ENCODE results near the gene FLT3.

Gene FLT3

DNA sequence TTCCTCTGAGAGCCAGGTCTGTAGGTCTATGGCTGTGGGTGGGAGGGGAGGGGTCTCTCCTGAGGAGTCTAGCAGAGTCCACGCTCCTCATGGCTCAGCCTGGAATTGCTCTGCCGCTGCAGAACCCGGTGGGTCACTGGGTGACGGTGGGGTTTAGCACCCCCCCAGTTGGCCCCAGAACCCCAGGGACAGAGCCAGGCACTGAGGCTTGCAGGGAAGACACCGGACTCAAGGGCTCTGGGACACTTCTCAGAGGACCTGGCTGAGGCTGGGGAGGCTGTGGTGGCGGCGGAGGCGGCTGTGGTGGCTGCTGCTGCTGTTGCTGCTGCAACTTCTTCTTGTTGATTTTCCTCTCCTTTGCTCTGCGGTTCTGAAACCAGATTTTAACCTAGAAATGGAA is 137.4 kb downstream of the FLT3 start:
- no peak overlapping the region for H3K9ac ChIP-seq (ENCODE audit: low read length)
- no peaks in the 10 kb centered on the region for H3K79me2 ChIP-seq (ENCODE audit: low read length)
- no peak overlapping the region for H3K4me3 ChIP-seq (ENCODE audit: low read length)
- no peak overlapping the region for H3K4me2 ChIP-seq (ENCODE audit: low read length)
- H3K27me3 ChIP-seq (ENCODE audit: low read depth, low read length): no peaks in the 10 kb centered on the region
- no peaks in the 10 kb centered on the region for H4K20me1 ChIP-seq (ENCODE audit: insufficient read depth, low read length)
- H2AFZ ChIP-seq (ENCODE audit: low read depth, low read length): no peak overlapping the region
- H3K4me1 ChIP-seq (ENCODE audit: low read length): no peaks in the 10 kb centered on the region
- no peaks in the 10 kb centered on the region for H3K36me3 ChIP-seq (replicated peaks; ENCODE audit: low read depth, low read length)
- H3K27ac ChIP-seq (ENCODE audit: low read length): no peak overlapping the region
- no peaks in the 10 kb centered on the region for H3K9me3 ChIP-seq (ENCODE audit: insufficient read depth, low read length)
- TF ChIP-seq EZH2phosphoT487 (IDR thresholded peaks at IDR 0.05; ENCODE audit: low read depth): no peak
- TF ChIP-seq, protein P1, sequence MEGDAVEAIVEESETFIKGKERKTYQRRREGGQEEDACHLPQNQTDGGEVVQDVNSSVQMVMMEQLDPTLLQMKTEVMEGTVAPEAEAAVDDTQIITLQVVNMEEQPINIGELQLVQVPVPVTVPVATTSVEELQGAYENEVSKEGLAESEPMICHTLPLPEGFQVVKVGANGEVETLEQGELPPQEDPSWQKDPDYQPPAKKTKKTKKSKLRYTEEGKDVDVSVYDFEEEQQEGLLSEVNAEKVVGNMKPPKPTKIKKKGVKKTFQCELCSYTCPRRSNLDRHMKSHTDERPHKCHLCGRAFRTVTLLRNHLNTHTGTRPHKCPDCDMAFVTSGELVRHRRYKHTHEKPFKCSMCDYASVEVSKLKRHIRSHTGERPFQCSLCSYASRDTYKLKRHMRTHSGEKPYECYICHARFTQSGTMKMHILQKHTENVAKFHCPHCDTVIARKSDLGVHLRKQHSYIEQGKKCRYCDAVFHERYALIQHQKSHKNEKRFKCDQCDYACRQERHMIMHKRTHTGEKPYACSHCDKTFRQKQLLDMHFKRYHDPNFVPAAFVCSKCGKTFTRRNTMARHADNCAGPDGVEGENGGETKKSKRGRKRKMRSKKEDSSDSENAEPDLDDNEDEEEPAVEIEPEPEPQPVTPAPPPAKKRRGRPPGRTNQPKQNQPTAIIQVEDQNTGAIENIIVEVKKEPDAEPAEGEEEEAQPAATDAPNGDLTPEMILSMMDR (IDR thresholded peaks at IDR 0.05; ENCODE audit: low read depth, low read length): no peak

DNA sequence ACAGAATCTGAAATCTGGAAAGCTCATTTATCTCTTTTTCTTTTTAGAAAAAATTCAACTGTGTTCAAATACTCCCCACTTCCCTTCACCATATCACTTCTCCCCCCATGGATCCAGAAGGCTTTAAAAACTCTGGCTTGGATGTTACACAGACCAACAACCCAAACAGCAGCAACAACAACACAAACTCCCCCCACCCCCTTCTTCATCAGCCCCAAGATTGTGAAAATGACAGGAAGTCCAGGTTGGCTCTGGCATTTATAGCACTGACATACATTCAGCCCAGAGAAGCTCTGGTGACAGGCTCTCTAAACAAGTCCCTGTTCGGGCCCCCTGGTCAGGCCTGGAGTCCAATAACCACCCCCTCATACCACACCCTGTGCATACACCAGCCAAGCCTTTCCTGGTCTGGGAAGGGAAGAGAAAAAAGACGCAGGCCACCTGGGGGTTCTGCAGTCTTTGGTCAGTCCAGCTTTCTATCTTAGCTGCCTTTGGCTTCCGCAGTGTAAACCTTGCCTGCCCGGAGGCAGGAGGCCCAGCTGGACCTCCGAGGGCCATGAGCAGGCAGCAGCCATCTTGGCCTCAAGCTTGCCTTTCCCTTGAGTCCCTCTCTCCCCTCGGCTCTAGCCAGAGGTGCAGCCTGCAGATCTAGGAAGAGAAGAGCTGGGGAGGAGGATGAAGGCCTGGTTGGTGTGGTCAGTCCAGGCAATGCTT is 138.1 kb downstream of the FLT3 start:
- no peaks in the 10 kb centered on the region for H4K20me1 ChIP-seq (ENCODE audit: insufficient read depth, low read length)
- no peak overlapping the region for H3K4me2 ChIP-seq (ENCODE audit: low read length)
- H2AFZ ChIP-seq (ENCODE audit: low read depth, low read length): no peak overlapping the region
- H3K9ac ChIP-seq (ENCODE audit: low read length): no peak overlapping the region
- TF ChIP-seq, protein P1 (IDR thresholded peaks at IDR 0.05; ENCODE audit: low read depth, low read length): no peak
- TF ChIP-seq EZH2phosphoT487 (IDR thresholded peaks at IDR 0.05; ENCODE audit: low read depth): no peak
- no peak overlapping the region for H3K4me3 ChIP-seq (ENCODE audit: low read length)
- H3K36me3 ChIP-seq (replicated peaks; ENCODE audit: low read depth, low read length): no peaks in the 10 kb centered on the region
- no peaks in the 10 kb centered on the region for H3K4me1 ChIP-seq (ENCODE audit: low read length)
- no peak overlapping the region for H3K27ac ChIP-seq (ENCODE audit: low read length)
- no peaks in the 10 kb centered on the region for H3K9me3 ChIP-seq (ENCODE audit: insufficient read depth, low read length)
- no peaks in the 10 kb centered on the region for H3K79me2 ChIP-seq (ENCODE audit: low read length)
- no peaks in the 10 kb centered on the region for H3K27me3 ChIP-seq (ENCODE audit: low read depth, low read length)

DNA sequence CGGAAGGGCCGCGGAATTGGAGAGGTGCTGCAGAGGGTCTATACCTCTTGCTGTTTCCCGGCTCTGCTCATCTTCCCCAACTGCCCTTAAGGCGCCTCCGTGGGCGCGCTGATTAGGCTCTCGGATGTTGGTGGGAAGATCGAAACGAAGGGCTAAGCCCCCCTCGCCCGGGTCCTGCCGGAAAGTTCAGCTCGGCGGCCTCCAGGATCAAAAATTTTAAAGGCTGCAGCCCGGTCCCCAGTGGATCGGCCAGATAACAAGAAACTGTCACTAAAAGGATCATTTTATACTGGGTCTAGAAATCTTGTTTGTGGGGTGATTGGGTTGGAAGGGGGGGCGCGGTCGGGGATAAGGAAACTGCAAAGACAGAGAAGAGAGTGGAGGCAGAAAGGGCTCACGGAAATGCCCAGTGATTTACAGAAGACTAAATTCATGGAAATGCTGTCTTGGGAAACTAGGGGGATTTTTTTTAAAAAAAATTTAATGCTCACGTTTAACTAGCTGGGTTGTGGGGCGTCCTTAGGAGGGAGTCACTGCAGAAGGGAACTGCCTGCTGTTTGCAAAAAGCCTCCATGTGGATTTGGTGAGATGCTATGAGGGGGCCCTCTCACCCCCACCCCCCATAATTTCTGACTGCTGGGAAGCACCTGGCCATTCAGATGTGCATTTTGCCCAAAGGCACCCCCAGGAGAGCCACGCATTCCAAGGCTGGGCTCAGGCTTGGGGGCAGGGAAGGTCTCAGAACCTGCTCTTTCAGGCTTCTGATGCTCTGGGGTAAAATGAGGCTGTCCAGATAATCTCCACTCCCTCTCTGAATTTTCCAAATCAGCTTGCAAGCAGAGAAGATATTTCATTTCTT is 138.9 kb downstream of the FLT3 start:
- H3K9ac ChIP-seq (ENCODE audit: low read length): 0 out of 2 replicates have a peak overlapping the region, but pooled peaks have one; percentile 49
- H4K20me1 ChIP-seq (ENCODE audit: insufficient read depth, low read length): no peaks in the 10 kb centered on the region
- no peaks in the 10 kb centered on the region for H3K27me3 ChIP-seq (ENCODE audit: low read depth, low read length)
- peak overlapping the region; percentile 86 for H3K4me3 ChIP-seq (ENCODE audit: low read length)
- H3K36me3 ChIP-seq (replicated peaks; ENCODE audit: low read depth, low read length): no peaks in the 10 kb centered on the region
- H3K9me3 ChIP-seq (ENCODE audit: insufficient read depth, low read length): no peaks in the 10 kb centered on the region
- H3K4me2 ChIP-seq (ENCODE audit: low read length): peak overlapping the region; percentile 95
- TF ChIP-seq, protein P1 (IDR thresholded peaks at IDR 0.05; ENCODE audit: low read depth, low read length): no peak
- TF ChIP-seq EZH2phosphoT487 (IDR thresholded peaks at IDR 0.05; ENCODE audit: low read depth): no peak
- peak overlapping the region; percentile 79; the same call in 1 of the 2 replicates for H2AFZ ChIP-seq (ENCODE audit: low read depth, low read length)
- no peaks in the 10 kb centered on the region for H3K79me2 ChIP-seq (ENCODE audit: low read length)
- no peaks in the 10 kb centered on the region for H3K4me1 ChIP-seq (ENCODE audit: low read length)
- H3K27ac ChIP-seq (ENCODE audit: low read length): no peak overlapping the region

Measured in OCI-LY3 (cell line).